HL-60 (cell line): ENCODE data around the gene PTPN1.

Source experiments
- GABPA ChIP-seq: IDR thresholded peaks from 2 replicates; pipeline ENCODE4 v1.6.1; 2012; ENCODE audit warnings: low read depth
- POLR2AphosphoS5 ChIP-seq: IDR thresholded peaks from 2 replicates; pipeline ENCODE4 v1.6.1; 2012; ENCODE audit warnings: low read depth
- TF ChIP-seq, protein P1 (sequence below): IDR thresholded peaks from one replicate; pipeline ENCODE4 v1.5.1; 2011; ENCODE audit warnings: low read length, control low read depth, inconsistent platforms; ENCODE audit not compliant: insufficient read depth
- TF ChIP-seq, protein P2 (sequence below): IDR thresholded peaks from 2 replicates; pipeline ENCODE4 v1.6.1; 2012; ENCODE audit warnings: low read depth; ENCODE audit not compliant: insufficient replicate concordance

DNA sequence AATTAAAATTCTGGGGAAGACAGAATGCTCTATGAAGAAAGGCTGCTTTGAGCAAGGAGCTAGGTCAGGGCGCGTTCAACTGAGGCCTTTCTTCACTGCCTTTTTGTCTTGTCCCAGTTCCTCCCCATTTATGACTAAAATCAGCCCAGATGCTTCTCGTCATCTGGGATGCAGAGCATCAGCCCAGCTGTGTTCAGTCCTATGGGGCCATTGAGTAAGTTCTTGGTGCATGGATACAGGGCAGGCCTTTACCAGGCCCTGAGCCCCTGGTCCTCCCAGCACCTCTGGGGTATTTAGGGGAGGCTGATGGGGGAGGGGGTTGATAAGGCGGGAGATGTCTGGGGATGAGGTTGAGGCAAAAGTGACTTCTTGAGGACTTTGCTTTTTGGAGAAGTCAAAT, 55.7 kb downstream of the PTPN1 start:
- TF ChIP-seq, protein P1, sequence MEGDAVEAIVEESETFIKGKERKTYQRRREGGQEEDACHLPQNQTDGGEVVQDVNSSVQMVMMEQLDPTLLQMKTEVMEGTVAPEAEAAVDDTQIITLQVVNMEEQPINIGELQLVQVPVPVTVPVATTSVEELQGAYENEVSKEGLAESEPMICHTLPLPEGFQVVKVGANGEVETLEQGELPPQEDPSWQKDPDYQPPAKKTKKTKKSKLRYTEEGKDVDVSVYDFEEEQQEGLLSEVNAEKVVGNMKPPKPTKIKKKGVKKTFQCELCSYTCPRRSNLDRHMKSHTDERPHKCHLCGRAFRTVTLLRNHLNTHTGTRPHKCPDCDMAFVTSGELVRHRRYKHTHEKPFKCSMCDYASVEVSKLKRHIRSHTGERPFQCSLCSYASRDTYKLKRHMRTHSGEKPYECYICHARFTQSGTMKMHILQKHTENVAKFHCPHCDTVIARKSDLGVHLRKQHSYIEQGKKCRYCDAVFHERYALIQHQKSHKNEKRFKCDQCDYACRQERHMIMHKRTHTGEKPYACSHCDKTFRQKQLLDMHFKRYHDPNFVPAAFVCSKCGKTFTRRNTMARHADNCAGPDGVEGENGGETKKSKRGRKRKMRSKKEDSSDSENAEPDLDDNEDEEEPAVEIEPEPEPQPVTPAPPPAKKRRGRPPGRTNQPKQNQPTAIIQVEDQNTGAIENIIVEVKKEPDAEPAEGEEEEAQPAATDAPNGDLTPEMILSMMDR, result no peak
- no peak for TF ChIP-seq POLR2AphosphoS5
- TF ChIP-seq GABPA, result no peak
- TF ChIP-seq, protein P2, sequence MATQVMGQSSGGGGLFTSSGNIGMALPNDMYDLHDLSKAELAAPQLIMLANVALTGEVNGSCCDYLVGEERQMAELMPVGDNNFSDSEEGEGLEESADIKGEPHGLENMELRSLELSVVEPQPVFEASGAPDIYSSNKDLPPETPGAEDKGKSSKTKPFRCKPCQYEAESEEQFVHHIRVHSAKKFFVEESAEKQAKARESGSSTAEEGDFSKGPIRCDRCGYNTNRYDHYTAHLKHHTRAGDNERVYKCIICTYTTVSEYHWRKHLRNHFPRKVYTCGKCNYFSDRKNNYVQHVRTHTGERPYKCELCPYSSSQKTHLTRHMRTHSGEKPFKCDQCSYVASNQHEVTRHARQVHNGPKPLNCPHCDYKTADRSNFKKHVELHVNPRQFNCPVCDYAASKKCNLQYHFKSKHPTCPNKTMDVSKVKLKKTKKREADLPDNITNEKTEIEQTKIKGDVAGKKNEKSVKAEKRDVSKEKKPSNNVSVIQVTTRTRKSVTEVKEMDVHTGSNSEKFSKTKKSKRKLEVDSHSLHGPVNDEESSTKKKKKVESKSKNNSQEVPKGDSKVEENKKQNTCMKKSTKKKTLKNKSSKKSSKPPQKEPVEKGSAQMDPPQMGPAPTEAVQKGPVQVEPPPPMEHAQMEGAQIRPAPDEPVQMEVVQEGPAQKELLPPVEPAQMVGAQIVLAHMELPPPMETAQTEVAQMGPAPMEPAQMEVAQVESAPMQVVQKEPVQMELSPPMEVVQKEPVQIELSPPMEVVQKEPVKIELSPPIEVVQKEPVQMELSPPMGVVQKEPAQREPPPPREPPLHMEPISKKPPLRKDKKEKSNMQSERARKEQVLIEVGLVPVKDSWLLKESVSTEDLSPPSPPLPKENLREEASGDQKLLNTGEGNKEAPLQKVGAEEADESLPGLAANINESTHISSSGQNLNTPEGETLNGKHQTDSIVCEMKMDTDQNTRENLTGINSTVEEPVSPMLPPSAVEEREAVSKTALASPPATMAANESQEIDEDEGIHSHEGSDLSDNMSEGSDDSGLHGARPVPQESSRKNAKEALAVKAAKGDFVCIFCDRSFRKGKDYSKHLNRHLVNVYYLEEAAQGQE, result no peak
